Osteoblast (primary cell): ENCODE measurements around the gene RPL31. TPM values are rescaled to one million over a fixed set of nuclear protein-coding genes. Genes with fewer than 3 reads are reported as not detected.

Experiments
- DNase-seq: peaks from one replicate; pipeline ENCODE4 v3.0.0; 2011; ENCODE audit warnings: low spot score, mixed read lengths; ENCODE audit not compliant: insufficient read length; ENCODE audit errors: missing footprints
- H2AFZ ChIP-seq: 2 replicates; pipeline ENCODE4 v1.6.0; 2011; ENCODE audit warnings: mild to moderate bottlenecking, low read length
- H3K27ac ChIP-seq: 2 replicates; pipeline ENCODE4 v1.5.1; 2011; ENCODE audit warnings: mild to moderate bottlenecking, low read depth, low read length, moderate library complexity
- H3K27me3 ChIP-seq: 2 replicates; pipeline ENCODE4 v1.6.0; 2012; ENCODE audit warnings: mild to moderate bottlenecking, control low read depth, inconsistent platforms, low read length, moderate library complexity; ENCODE audit not compliant: insufficient read depth
- H3K36me3 ChIP-seq: 2 replicates; pipeline ENCODE4 v1.5.1; 2011; ENCODE audit warnings: mild to moderate bottlenecking, low read length, control low read depth, moderate library complexity; ENCODE audit not compliant: insufficient read depth
- H3K4me1 ChIP-seq: 2 replicates; pipeline ENCODE4 v1.5.1; 2011; ENCODE audit warnings: mild to moderate bottlenecking, low read length, control low read depth, moderate library complexity; ENCODE audit not compliant: insufficient read depth
- H3K4me2 ChIP-seq: 2 replicates; pipeline ENCODE4 v1.6.0; 2011; ENCODE audit warnings: mild to moderate bottlenecking, low read length; ENCODE audit not compliant: insufficient read depth
- H3K4me3 ChIP-seq: fragments of 200-600 bp; sonication (generic); 3 replicates; pipeline ENCODE4 v1.5.1; 2012; ENCODE audit warnings: mild to moderate bottlenecking, low read length, inconsistent platforms; ENCODE audit not compliant: insufficient read depth
- H3K79me2 ChIP-seq: 2 replicates; pipeline ENCODE4 v1.6.0; 2012; ENCODE audit warnings: mild to moderate bottlenecking, low read length, control low read depth, inconsistent platforms; ENCODE audit not compliant: insufficient read depth
- H3K9me3 ChIP-seq: 2 replicates; pipeline ENCODE4 v1.5.1; 2011; ENCODE audit warnings: low read depth, low read length, control low read depth
- H4K20me1 ChIP-seq: 2 replicates; pipeline ENCODE4 v1.6.0; 2012; ENCODE audit warnings: mild to moderate bottlenecking, low read length, control low read depth; ENCODE audit not compliant: insufficient read depth
- CTCF ChIP-seq: IDR thresholded peaks from 2 replicates; pipeline ENCODE4 v1.5.1; 2011; ENCODE audit warnings: mild to moderate bottlenecking, low read depth, low read length, moderate library complexity; ENCODE audit errors: extremely low read depth
- total RNA-seq: library from RNA; depleted of rRNA; stranded (reverse); fragments of >200 nt; gene quantifications from 2 replicates; pipeline ENCODE4 v1.2.3, GENCODE V29; 2012

RPL31 gene
- total RNA-seq, result 760 and 907 TPM in 2 replicates

GRCh38 chr2:101001691-101002561 is at the start of gene RPL31:
RPL31 (plus strand) TSS chr2:101002289; CDS start chr2:101002702, 413 bp downstream.
- Histone ChIP-seq H3K4me2 (peak within 1 kb of the TSS; percentile 96), H4K20me1 (peaks cover 36% of the 10 kb centered on the region), H3K4me3 (peak within 1 kb of the TSS; percentile 97), H2AFZ (peak within 1 kb of the TSS; percentile 98), H3K79me2 (peaks cover 36% of the 10 kb centered on the region), H3K27ac (peak within 1 kb of the TSS; percentile 93), H3K9me3 (no peaks in the 10 kb centered on the region), H3K27me3 (no peaks in the 10 kb centered on the region), H3K36me3 (peaks cover 42% of the 10 kb centered on the region), H3K4me1 (peaks cover 30% of the 10 kb centered on the region)
- TF ChIP-seq CTCF, result no peak
- DNase-seq, result peak; percentile 99

- no peak for TF ChIP-seq CTCF
- Histone ChIP-seq H3K27ac (no peak overlapping the region), H2AFZ (no peak overlapping the region), H3K4me3 (no peak overlapping the region), H3K36me3 (no peaks in the 10 kb centered on the region), H3K79me2 (no peaks in the 10 kb centered on the region), H3K9me3 (no peaks in the 10 kb centered on the region), H4K20me1 (no peaks in the 10 kb centered on the region), H3K4me1 (no peaks in the 10 kb centered on the region), H3K27me3 (no peaks in the 10 kb centered on the region), H3K4me2 (no peak overlapping the region)
- no peak for DNase-seq
These were observed 49.6 kb upstream of the RPL31 start for GRCh38 chr2:100952512-100952911.

- Histone ChIP-seq H4K20me1 (no peaks in the 10 kb centered on the region), H3K36me3 (no peaks in the 10 kb centered on the region), H3K27me3 (no peaks in the 10 kb centered on the region), H3K4me1 (peaks cover 8% of the 10 kb centered on the region), H3K4me2 (no peak overlapping the region), H2AFZ (no peak overlapping the region), H3K27ac (no peak overlapping the region), H3K4me3 (no peak overlapping the region), H3K9me3 (no peaks in the 10 kb centered on the region), H3K79me2 (no peaks in the 10 kb centered on the region)
- TF ChIP-seq CTCF, result no peak
- peak; percentile 51 for DNase-seq
These were observed 48.6 kb upstream of the RPL31 start for GRCh38 chr2:100953406-100954043.

GRCh38 chr2:100954044-100954420 is 48.1 kb upstream of the RPL31 start:
- Histone ChIP-seq H3K4me1 (peaks cover 13% of the 10 kb centered on the region), H3K27me3 (no peaks in the 10 kb centered on the region), H3K4me2 (no peak overlapping the region), H3K79me2 (no peaks in the 10 kb centered on the region), H2AFZ (no peak overlapping the region), H3K36me3 (no peaks in the 10 kb centered on the region), H3K4me3 (no peak overlapping the region), H4K20me1 (no peaks in the 10 kb centered on the region), H3K27ac (no peak overlapping the region), H3K9me3 (no peaks in the 10 kb centered on the region)
- DNase-seq, result no peak
- no peak for TF ChIP-seq CTCF
